Stomach smooth muscle (tissue), 2 donors: ENCODE measurements around the gene SDK2.

Experiments used
- H3K27ac ChIP-seq: one replicate; pipeline ENCODE4 v1.7.0; 2013; ENCODE audit warnings: mild to moderate bottlenecking, low read length, inconsistent platforms
- H3K27me3 ChIP-seq, 2 donors: one replicate each; pipeline ENCODE4 v1.7.0; 2013; ENCODE audit warnings: low read length in 2 of 2; ENCODE audit not compliant: insufficient read depth in 2 of 2, control insufficient read depth in 1 of 2
- H3K36me3 ChIP-seq, 2 donors: one replicate each; pipeline ENCODE4 v1.7.0; 2013; ENCODE audit warnings: low read length in 2 of 2; ENCODE audit not compliant: control insufficient read depth in 2 of 2, insufficient read depth in 2 of 2
- H3K4me1 ChIP-seq: one replicate; pipeline ENCODE4 v1.7.0; 2013; ENCODE audit warnings: low read length; ENCODE audit not compliant: control insufficient read depth, insufficient read depth
- H3K4me3 ChIP-seq, 2 donors: one replicate each; pipeline ENCODE4 v1.7.0; 2013; ENCODE audit warnings: low read length in 2 of 2
- H3K9ac ChIP-seq, 2 donors: one replicate each; pipeline ENCODE4 v1.7.0; 2013; ENCODE audit warnings: low read length in 2 of 2, mild to moderate bottlenecking in 1 of 2
- H3K9me3 ChIP-seq, 2 donors: one replicate each; pipeline ENCODE4 v1.7.0; 2013; ENCODE audit warnings: low read length in 2 of 2; ENCODE audit not compliant: control insufficient read depth in 2 of 2
- donor health status: healthy.
- donor health status: Pancreatic carcinoma.

The SDK2 gene

DNA sequence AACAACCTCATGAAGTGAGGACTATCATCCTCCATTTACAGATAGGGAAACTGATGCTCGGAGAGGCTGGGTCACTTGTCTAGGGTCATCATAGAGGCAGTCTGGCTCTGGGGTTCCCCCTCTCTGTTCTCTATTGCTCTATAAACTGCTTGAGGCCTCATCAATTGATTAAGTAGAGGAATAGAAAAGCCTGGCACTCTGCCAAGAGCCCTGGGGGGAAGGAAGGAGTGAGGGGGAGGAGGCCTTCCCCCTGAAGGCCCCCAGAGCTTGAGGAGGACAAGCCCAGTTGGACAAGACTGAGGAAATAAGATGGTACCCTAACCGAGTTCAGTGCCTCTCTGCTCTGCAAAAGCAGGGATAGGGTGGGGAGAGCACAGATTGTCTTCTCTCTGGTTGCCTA, 21.0 kb downstream of the SDK2 start:
- no peaks in the 10 kb centered on the region for H3K36me3 ChIP-seq
- H3K27ac ChIP-seq, result no peak overlapping the region
- no peak overlapping the region for H3K4me3 ChIP-seq
- peaks cover 5 to 7% of the 10 kb centered on the region in 2 donors for H3K9me3 ChIP-seq
- H3K27me3 ChIP-seq, result no peaks in the 10 kb centered on the region
- H3K4me1 ChIP-seq, result no peaks in the 10 kb centered on the region
- H3K9ac ChIP-seq, result no peak overlapping the region

DNA sequence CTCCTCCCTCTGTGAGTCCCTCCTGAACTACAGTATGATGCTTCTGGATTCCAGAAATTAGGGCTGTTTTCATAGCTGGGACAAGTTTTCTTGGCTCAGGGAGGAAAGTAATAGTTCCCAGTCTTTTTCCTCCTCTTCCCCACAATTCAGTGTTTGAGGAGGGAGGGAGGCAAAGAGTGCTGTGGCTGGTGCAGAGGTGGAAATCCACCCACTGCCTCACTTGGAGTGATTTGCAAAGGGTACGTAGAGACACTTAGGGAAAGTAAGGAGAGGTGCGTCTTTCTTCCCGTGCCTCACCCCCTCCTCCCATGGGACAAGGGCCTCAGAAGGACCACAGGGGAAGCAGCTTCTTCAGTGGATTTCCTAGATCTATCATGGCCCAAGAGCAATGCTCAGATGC, 21.9 kb downstream of the SDK2 start:
- Histone ChIP-seq H3K36me3 (no peaks in the 10 kb centered on the region), H3K9ac (no peak overlapping the region), H3K4me1 (no peaks in the 10 kb centered on the region), H3K27ac (no peak overlapping the region), H3K27me3 (peaks cover 0 to under 1% of the 10 kb centered on the region in 2 donors), H3K4me3 (no peak overlapping the region), H3K9me3 (peaks cover 5 to 7% of the 10 kb centered on the region in 2 donors)

DNA sequence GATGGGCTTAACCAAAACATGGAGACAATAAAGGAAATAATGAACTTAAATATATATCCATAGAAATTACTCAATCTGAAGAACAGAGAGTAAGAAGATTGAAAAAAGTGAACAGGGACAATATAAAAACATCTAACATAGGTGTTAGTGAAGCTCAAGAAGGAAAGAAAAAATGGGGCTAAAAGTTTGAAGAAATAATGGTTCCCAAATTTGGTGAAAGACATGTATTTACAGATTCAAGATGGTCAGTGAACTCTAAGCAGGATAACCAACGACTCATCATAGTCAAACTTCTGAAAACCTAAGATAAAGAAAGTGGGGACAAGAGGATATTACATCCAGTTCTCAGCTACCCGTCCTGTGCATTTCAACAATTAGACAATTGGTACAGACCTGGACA, 22.6 kb downstream of the SDK2 start:
- H3K4me1 ChIP-seq, result no peaks in the 10 kb centered on the region

DNA sequence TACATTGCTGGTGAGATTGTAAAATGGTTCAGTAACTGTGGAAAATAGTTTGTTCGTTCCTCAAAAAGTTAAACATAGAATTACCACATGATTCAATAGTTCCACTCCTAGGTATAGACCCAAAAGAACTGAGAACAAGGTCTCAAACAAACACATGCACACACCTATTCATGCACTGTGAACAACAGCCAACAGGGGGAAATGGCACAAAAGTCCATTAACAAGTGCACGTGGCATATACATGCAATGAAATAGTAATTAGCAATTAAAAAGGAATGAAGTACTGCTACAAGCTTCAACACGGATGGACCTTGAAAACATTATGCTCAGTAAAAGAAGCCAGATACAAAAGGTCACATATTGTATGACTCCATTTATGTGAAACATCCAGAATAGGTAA, 23.8 kb downstream of the SDK2 start:
- no peaks in the 10 kb centered on the region for H3K36me3 ChIP-seq
- peaks cover 5 to 7% of the 10 kb centered on the region in 2 donors for H3K9me3 ChIP-seq
- H3K4me1 ChIP-seq, result no peaks in the 10 kb centered on the region
- no peak overlapping the region for H3K4me3 ChIP-seq
- peaks cover 0 to 2% of the 10 kb centered on the region in 2 donors for H3K27me3 ChIP-seq
- no peak overlapping the region for H3K9ac ChIP-seq
- no peak overlapping the region for H3K27ac ChIP-seq

More for the DNA sequence above, 22.6 kb downstream of the SDK2 start:
- H3K9me3 ChIP-seq, result peaks cover 5 to 7% of the 10 kb centered on the region in 2 donors
- H3K27me3 ChIP-seq, result peaks cover 0 to 2% of the 10 kb centered on the region in 2 donors
- no peak overlapping the region for H3K4me3 ChIP-seq
- H3K9ac ChIP-seq, result no peak overlapping the region
- no peak overlapping the region for H3K27ac ChIP-seq
- H3K36me3 ChIP-seq, result no peaks in the 10 kb centered on the region

DNA sequence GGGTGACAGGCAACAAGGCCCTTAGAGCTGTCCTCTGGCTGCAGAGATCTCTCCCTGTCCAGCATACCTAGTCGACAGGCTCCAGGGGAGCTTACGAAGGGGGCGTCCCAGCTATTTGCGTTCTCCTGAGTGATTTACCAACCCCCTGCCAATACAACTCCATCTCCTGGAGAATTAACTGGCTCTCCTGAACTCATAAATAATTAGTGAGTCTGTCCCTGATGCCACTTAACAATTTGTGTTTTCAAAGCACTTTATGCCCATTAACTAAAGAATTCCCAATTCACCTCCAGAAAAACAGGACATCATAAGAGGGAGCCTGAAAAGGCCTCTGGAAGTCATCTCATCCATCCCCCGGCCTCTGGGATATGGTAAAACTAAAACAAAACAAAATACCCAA, 26.7 kb downstream of the SDK2 start:
- peaks cover 0 to 2% of the 10 kb centered on the region in 2 donors for H3K27me3 ChIP-seq
- no peak overlapping the region for H3K4me3 ChIP-seq
- H3K36me3 ChIP-seq, result no peaks in the 10 kb centered on the region
- H3K4me1 ChIP-seq, result no peaks in the 10 kb centered on the region
- H3K9ac ChIP-seq, result no peak overlapping the region
- H3K9me3 ChIP-seq, result peaks cover 5 to 7% of the 10 kb centered on the region in 2 donors
- no peak overlapping the region for H3K27ac ChIP-seq

DNA sequence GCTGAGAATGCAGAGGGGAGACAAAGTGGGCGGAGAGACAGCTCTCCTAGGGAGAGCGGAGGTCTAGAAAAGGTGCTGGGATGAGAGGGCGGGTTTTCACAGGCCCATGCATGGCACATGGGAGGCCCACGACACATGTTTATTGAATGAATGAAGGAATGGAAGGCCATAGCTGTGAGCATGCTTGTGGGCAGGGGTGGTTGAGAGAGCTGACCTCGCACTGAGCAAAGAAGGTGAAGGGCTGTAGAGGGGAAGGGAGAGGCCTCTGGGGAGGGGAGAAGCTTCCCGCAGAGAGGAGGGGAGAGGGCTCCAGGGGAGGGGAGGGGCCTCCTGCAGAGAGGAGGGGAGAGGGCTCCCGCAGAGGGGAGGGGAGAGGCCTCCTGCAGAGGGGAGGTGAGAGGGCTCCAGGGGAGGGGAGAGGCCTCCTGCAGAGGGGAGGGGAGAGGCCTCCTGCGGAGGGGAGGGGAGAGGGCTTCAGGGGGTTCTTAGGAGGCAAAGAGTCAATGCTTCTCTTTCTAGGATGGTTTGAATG, 27.3 kb downstream of the SDK2 start:
- Histone ChIP-seq H3K9ac (no peak overlapping the region), H3K27ac (no peak overlapping the region), H3K4me1 (no peaks in the 10 kb centered on the region), H3K9me3 (peaks cover 0 to 6% of the 10 kb centered on the region in 2 donors), H3K36me3 (no peaks in the 10 kb centered on the region), H3K27me3 (peaks cover 2 to 4% of the 10 kb centered on the region in 2 donors), H3K4me3 (no peak overlapping the region)

DNA sequence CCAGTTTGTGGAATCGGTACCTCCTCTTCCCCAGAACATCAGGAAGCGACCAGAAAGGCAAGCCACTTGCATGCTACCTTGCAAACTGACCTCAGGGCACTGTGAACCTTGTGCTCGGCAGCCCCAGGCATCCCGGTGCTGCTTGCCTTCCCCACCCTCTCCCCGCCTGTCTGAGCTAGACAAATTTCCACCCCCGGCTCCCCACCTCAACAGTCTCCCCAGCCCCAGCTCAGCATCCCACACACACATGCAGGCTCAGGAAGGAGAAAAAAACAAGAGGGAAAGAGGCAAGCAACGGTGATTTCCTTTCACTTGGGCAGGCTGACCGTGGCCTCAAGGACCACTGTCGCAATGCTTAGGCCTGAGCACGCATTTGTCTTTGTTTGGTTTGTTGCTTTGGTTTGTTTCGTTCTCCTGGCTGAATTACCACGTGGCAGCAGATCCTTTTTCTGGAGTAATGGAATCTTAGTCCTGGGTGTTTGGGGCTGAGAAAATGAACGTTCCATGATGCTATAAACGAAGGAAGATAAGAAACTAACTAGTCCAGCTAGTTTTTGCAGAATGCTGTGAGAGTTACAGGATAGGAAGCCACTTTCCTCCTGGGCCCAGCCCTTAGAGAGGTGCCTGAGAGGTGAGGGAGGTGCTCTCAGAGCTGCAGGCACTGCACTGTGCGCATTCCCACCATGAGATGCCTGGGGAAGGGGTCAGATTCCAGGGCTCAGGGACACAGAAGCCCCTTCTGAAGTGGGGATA, 27.9 kb downstream of the SDK2 start:
- H3K9me3 ChIP-seq, result peaks cover 0 to 4% of the 10 kb centered on the region in 2 donors
- no peak overlapping the region for H3K27ac ChIP-seq
- no peak overlapping the region for H3K4me3 ChIP-seq
- H3K4me1 ChIP-seq, result no peaks in the 10 kb centered on the region
- H3K9ac ChIP-seq, result no peak overlapping the region
- H3K27me3 ChIP-seq, result peaks cover 4% of the 10 kb centered on the region in 2 donors
- H3K36me3 ChIP-seq, result no peaks in the 10 kb centered on the region

DNA sequence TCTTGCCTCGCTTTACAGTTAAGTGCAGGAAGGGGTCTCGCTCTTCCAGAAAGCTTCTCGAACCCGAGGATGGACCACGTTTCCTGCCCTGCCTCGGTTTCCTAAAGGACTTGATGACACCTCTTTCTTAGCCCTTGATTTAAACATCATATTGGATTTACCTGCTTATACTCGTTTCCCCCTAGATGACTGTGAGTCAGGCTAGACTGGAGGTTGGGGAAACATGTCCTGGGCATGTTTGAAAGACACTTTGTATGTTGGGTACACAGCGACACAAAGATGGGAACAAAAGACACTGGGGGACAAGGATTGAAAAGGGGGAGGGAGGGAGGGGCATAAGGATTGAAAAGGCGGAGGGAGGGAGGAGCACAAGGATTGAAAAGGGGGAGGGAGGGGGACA, 30.0 kb downstream of the SDK2 start:
- H3K36me3 ChIP-seq, result no peaks in the 10 kb centered on the region
- no peaks in the 10 kb centered on the region for H3K4me1 ChIP-seq
- H3K4me3 ChIP-seq, result no peak overlapping the region
- H3K27ac ChIP-seq, result no peak overlapping the region
- peaks cover 0 to 2% of the 10 kb centered on the region in 2 donors for H3K9me3 ChIP-seq
- H3K9ac ChIP-seq, result no peak overlapping the region
- H3K27me3 ChIP-seq, result peaks cover 4% of the 10 kb centered on the region in 2 donors

DNA sequence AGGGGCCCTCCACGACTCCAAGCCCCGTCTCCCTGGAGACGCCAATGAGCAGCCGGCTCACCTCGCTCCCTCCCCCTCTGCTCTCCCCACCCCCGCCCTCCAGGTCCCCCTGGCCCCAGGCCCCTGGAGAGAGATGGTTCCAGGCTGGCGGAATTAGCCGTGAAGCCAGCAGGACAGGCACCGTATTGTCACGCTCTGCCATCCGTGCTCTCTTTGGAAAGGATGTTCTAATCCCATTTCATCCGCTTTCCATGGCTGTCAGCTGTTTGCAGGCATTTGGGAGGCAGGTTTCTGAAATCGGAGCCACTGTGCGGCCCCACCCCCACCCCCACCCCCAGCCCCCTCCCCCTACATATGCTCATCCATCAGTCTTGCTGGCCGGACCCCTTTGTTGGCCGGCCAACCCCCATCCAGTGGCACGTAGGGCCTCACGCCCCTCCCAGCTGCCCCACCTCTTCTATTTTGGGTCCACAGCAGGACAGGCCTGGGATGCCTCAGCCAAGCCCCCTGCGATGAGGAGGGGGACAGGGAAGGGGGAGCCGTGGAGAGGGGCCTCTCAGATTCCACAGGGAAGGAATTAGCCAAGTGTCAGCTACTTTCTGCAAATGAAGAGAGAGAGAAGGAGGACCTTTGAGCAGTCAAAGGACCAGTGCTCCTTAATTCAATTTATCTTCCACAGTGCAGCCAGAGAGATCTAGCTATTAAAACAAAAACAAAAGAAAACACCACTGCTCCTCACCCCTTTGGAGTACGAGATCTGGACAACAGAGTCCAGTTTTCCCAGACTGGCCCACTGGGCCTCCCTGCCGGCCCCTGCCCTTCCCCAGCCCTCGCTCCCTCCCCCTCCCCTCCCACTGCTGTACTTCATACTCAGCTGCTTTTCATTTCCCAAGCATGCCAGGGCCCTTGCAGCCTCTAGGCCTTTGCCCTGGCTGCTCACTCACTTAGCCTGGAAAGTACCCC, 30.7 kb downstream of the SDK2 start:
- H3K36me3 ChIP-seq, result no peaks in the 10 kb centered on the region
- H3K27ac ChIP-seq, result no peak overlapping the region
- H3K4me3 ChIP-seq, result no peak overlapping the region
- H3K9ac ChIP-seq, result no peak overlapping the region
- no peaks in the 10 kb centered on the region for H3K4me1 ChIP-seq
- no peaks in the 10 kb centered on the region for H3K9me3 ChIP-seq
- peaks cover 4% of the 10 kb centered on the region in 2 donors for H3K27me3 ChIP-seq

DNA sequence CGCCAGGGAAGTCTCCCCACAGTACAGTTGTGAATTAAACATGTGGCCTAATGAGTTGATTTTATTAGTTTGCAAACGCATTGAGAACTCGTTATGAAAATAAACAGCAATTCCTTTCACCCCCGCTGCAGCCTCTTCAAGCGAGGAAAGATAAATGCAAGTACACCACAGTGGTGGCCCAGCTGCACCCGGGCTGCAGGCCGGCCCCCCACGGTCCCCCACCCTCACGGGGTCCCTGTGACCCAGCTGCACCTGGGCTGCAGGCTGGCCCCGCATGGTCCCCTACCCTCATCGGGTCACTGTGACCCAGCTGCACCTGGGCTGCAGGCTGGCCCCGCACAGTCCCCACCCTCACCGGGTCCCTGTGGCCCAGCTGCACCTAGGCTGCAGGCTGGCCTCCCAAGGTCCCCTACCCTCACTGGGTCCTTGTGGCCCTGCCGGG, 32.2 kb downstream of the SDK2 start:
- peaks cover 2 to 4% of the 10 kb centered on the region in 2 donors for H3K27me3 ChIP-seq
- no peak overlapping the region for H3K27ac ChIP-seq
- H3K9me3 ChIP-seq, result no peaks in the 10 kb centered on the region
- H3K4me1 ChIP-seq, result no peaks in the 10 kb centered on the region
- H3K4me3 ChIP-seq, result no peak overlapping the region
- no peak overlapping the region for H3K9ac ChIP-seq
- H3K36me3 ChIP-seq, result no peaks in the 10 kb centered on the region
